ENCODE measurements around the gene ATF6B.
A peak's percentile ranks its signal among the peaks of the same experiment; 100 is the strongest.

Gene ATF6B

DNA sequence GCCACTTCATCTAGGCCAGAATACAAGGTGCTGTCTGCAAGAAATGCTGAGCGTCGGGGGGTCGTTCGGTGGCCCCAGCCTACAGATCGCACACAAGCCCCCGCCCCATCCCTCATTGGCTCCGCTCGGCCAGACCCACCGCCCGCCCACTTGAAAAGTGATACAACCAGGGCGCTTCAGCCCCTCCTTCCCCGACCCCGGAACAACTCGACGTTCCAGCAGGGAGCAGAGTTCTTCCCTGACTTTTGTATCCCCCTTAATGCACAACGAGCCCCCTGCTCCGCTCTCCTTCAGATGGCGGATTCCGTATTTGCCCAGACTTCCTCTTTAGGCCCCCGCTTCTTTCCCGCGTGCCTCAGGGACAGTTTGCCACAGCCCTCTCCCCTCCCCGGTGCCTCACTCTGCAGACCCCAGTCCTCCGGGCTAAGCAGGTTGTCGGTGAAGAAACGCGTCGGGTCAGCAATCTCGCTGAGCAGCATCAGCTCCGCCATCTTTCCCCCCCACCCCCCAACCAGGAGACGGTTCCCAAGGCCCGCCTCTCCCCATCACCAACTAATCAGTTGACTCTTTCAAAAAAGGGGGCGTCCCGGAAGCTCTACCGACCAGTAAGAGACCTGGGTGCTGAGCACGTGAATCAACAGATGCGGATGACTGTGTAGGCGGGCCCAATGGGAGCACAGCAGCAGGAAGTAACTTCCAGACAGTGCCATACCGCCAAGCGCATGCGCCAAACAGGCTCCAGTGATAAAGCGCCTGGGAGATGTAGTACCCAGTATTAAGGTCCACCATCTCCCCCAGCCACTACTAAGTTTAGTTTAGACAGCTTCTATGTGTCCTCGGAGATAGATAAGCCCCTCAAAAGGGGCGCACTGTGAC is at the start of gene ATF6B:
Gene ATF6B, minus strand, starts transcription at position 530 of the 876 bp plus-strand sequence. Its CDS starts 39 bp downstream, at position 491.
- peak; percentile 93 to 95 for DNase-seq

DNA sequence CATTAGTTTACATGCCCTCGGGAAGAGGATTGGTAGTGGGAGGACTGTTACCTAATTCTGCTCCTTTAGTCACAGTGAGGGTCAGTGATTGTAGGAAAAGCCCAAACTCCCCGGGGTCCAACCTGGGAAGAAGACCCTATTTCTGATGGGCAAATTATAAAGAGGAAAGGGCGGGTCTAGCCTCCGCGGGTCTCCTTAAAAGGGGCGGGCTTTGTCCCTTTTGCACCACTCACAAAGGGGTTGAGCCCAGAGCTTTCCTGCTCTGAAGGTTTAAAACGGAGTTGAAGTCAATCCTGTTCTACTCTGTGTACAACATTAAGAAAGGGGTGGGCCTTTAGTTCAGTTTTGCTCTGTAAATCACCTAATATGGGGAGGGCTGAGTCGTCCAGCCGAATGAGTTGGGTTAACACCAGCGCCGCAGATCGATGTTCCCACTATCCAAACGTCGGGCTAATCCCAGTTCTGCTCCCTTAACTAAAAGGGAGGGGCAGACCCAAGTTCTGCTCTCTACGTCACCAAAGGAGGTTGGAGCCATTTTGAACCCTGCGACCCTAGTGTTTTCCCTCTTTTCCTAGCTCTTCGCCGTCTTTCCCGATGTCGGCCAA is 49.2 kb upstream of the ATF6B start:
- DNase-seq: no peak

DNA sequence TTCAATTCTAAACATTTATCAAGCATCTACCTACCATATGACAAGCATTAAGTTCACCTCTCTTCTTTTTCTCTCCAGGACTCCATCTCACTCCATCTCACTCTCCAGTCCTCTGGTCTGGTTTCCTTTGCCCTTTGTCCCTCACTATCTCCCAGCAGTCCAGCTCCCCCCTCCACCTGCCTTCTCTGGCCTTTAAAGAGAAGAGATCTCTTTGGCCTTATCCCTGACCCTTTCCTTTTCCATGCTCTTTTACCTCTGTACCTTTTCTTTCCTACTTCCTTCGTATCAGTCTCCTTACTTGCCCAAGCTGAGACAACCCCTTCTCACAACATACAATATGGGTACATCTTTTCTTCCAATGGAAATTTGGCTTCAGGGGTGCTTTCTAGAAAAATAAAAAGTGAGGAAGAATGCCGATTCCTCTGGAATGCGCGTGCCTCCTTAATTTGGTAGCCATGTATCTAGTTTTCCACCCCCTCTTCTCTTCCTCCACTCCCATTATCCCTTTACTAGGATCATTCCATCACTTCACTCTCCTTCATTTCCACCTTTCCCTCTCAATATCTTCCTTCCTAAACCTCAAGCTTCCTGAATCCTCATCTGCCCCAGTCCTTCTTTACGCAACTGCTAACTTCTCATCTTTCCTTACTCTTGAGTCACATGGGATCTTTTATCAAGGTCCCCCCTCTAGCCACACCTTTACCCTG is 48.6 kb upstream of the ATF6B start:
- DNase-seq: no peak

DNA sequence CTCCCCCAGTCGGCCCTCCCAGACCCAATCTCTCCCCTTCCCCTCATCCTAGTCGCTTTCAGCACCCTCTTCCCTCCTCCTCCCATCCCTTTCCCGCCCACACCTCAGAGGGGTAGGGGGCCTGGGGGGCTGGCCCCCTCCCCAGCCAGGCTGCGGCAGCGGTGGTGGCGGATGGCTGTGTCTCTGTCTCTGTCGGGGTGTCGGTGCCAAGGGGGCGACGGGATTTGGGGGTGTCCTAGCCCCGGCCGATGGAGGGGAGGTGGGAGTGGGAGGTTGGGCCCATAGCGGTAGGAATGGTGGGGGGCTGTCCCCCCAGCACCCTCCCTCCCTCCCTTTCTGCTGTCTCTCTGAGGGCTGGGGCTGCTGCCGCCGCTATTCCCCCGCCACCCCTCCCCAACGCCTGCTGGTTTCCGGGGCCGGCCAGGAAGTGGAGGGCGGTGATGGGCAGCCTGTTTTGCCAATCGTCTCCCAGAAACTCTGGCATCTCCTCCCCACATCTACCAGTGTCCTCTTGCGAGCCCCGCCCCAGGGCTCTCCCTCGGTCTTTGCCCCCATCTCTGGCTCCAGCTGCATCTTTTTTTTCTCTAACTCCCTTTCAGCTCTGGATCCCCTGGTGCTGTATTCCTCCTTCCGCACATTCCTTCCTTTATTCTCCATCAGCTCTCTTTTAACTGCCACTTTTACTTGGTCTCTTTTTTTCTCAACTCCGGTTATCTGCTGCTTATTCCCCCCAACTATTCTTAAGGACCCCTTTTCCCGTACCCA is 47.8 kb upstream of the ATF6B start, which contains the start of gene AGPAT1:
Gene AGPAT1, minus strand, starts transcription at position 374 of the 765 bp plus-strand sequence. CDS start 4,588 bp downstream, outside the sequence.
- peak; percentile 98 for DNase-seq

DNA sequence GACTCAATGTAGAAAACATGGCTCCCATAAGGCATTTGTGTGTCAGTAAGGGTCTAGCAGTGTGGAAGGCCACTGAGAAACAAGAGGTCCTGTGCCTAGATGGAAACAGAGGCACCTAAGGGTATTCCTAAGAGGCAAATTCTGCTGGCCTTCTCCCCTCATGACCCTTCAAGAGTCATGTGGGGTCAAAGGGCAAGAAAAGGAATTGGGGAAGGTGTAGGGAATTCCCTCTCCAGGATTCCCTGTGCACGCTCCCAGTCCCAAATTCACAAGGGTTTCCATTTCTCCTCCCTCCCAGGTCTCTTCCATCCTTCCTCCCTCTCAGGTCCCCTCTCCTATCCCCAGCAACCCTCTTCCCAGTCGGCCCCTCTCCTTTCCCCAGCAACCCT is 47.3 kb upstream of the ATF6B start:
- DNase-seq: no peak

DNA sequence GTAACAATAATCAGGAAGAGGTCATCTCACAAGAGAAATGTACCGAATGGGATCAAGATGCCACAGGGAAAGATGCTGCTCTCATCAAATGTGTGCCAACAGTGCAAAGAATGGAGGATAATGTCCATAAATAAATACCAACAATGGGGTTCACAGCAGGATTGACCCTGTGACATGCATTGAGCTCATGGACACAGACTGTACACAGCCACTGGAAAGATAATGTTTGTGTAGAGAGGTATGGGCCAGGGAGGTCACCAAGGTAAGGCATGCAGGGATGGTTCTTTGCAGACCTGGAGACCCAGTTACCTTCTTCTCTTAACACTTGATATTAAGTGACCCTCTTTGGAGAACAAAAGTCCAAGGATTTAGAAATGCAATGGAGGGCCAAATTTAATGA is 46.4 kb upstream of the ATF6B start:
- no peak for DNase-seq

DNA sequence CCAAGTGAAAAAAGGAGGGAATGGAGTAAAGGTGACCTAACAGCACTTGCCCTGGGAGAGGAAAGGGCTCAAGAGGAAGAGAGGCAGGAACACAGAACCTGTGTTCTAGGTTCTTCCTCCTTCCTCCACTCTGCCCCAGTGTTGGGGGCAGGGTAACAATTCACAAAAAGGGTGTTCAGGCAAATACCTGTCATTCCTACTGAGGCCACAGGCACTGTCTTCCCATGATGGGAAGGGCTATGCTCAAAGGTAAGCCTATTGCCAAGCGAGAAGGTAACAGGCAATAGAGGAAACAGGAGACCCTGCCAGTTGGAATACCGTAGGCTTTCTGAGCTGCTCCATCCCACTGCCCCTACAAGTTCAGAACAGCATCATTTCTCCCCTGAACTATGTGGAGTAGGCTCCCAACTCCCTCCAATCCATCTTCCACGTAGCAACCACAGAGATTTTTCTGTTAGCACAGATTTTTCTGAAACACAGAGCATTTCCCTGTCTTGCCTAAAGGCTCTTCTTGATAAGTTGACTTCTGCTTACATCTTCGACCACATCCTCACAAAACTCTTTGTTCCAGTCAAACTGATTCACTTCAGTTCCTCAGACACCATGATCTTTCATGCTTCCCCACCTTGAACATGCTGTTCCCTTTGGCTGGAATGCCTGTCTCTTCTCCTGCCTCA is 45.1 kb upstream of the ATF6B start:
- DNase-seq: no peak

DNA sequence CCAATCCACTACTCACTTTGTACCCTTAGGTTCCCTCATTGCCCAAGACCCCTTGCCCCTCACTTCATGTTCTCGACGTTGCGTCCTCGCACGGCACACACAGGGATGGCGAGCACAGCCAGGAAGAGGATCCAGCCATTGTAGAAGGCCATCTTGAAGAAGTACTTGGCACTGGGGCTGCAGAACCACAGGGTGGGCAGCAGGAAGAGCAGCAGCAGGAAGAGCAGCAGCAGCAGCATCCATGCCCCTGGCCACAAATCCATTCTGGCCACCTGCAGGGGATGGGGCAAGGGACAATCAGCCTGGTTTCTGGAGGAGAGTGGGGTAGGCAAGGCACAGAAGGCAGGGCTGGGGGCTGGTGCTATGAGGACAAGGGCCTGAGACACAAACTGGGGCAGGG is 43.2 kb upstream of the ATF6B start:
- DNase-seq: no peak

DNA sequence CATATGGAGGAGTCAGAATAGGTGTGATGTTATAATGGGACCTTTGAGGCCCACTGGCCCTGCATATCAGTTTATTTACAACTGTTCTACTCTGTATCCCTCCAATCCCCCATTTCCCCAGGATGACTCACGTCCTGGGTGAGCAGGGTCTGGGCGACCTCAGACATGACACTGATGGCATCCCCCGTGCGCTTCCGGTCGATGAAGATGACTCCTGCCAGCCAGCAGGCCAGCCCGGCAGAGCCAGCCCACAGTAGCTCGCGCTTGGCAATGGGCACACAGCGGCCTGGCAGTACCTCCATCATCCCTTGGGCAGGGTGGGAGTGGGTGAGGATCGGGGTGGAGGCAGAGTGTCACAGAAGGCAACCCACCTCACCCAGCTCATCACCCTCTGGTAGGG is 42.2 kb upstream of the ATF6B start:
- DNase-seq: no peak

DNA sequence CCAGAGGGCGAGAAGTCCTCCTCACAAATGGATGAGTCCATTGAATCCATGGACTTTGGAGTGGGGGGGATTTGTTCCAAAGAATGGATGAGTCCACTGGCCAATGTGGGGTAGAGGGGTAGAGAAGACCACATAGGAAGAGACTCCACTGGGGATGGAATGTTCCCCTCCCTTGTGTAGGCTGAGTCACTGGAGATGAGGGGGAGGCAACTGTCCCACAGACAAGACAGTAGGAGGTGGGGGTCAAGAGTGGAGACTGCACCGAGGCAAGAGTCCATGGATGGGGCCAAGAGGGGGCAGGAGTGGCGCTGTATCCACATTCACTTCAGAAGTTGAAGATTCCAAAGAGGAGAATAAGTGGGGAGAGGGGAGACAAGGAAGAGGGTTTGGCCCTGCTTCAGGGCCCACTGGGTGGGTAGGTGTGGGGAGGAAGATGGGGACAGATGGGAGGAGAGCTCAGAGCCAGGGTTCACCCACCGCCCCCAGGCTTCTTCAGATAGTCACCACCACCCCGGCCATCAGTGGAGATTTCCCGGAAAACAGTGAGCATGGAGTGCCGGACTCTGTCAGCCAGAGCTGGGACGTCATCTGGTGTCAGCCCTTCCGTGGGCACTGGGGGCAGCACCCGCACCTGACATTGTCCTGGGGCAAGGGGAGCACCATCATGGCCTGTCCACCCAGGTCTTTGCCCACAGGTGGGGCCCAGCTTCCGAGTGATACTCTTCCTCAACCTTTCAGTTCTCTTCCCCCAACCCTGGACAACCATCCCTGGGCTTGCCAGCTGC is 41.0 kb upstream of the ATF6B start:
- DNase-seq: no peak

DNA sequence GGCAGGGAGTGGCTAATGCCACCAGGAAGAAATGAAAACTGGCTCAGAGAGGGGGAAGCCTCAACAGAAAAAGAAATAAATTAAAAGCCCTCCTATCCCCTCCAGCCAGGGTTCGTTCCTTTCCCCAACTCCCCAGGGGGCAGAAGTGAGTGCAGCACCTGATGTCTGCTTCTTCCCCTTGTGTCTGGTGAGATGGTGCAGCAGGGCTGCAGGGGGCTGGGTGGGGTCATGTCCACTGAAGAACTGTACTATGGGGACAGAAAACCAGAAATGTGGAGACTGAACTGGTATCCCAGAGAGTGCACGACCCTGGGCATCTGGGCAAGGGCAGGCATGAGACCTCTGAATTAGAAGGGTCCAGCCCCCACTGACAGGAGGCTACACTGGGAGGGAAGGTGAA is 40.3 kb upstream of the ATF6B start:
- DNase-seq: no peak

DNA sequence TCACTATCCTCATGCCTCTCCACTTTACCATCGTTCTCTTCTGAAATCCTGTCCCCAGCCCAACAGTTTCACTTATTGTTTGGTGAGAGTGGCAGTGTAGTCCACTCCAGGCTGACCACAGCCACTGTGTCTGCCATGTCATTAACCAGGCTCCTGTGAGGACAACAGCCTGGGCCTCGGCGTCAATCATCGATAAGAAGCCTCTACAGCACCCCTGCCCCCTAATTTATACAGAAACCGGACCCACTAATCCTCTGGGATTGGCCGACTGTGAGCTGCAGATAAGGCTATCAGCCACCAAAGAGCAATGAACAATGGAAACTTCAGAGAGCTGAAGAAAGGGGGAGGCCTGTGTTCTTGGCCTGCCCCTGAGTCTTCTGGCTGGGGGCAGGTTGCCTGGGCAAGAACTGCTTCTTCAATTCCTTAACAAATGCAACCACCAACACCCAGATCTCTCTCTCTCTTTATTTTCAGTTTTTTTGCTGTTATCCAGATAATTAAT is 39.8 kb upstream of the ATF6B start:
- no peak for DNase-seq

DNA sequence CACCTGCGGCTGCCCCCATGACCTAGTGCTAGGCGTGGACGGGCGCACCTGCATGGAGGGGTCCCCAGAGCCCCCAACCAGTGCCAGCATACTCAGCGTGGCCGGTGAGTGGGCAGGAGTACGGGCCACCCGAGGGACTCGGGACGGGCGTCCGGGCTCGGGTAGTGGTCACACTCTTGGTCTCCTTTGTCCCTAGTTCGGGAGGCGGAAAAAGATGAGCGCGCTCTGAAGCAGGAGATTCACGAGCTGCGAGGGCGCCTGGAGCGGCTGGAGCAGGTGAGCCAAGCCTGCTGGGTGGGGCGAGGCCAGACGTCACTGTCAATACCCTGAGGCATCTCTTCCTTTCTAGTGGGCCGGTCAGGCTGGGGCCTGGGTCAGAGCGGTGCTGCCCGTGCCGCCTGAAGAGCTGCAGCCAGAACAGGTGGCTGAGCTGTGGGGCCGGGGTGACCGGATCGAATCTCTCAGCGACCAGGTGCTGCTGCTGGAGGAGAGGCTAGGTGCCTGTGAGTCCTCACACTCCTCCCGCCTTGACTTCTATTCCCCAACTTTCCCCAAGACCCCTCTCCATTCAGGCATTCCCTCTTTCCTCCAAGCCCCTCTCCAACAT is 39.2 kb upstream of the ATF6B start:
- no peak for DNase-seq

DNA sequence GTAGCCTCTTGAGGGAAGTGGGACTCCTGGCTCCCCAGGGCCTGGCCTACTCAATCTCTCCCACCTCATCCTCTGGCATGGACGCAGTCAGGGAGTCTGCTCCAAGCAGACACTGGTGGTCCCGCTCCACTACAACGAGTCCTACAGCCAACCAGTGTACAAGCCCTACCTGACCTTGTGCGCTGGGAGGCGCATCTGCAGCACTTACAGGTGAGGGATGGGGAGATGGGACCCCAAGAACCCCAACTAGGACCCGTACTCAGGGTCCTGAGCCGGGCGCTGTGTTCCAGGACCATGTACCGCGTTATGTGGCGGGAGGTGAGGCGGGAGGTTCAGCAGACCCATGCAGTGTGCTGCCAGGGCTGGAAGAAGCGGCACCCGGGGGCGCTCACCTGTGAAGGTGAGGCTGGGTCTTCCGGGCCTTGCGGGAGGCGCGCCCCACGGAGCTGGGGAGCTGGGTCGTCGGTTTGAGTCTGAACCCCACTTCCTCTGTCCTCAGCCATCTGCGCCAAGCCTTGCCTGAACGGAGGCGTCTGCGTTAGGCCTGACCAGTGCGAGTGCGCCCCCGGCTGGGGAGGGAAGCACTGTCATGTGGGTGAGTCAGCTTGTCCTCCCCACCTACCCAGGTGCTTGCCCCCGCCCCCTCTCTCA is 38.5 kb upstream of the ATF6B start:
- DNase-seq: no peak

DNA sequence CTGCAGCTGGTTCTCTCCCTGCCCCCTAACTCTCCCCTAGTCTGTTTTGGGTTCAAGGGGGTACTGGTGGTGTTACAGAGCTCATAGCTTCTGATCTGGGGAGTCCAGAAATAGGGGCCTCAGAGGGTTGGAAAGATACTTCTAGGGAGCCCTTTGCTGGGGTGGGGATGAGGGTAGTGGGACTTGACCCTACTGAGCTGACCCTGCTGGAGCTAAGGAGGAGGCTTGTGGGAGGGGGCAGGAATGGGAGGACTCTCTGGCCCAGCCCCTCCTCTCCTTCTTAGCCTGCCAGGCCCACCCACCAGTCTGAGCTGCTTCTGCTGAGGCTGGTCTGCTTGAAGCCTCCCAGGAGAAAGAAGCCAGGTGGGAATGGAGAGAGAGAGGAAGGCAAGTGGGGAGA is 36.2 kb upstream of the ATF6B start, which contains the start of gene EGFL8:
Gene EGFL8, plus strand, starts transcription at position 301 of the 400 bp plus-strand sequence. CDS start 1,571 bp downstream, outside the sequence.
- no peak for DNase-seq

DNA sequence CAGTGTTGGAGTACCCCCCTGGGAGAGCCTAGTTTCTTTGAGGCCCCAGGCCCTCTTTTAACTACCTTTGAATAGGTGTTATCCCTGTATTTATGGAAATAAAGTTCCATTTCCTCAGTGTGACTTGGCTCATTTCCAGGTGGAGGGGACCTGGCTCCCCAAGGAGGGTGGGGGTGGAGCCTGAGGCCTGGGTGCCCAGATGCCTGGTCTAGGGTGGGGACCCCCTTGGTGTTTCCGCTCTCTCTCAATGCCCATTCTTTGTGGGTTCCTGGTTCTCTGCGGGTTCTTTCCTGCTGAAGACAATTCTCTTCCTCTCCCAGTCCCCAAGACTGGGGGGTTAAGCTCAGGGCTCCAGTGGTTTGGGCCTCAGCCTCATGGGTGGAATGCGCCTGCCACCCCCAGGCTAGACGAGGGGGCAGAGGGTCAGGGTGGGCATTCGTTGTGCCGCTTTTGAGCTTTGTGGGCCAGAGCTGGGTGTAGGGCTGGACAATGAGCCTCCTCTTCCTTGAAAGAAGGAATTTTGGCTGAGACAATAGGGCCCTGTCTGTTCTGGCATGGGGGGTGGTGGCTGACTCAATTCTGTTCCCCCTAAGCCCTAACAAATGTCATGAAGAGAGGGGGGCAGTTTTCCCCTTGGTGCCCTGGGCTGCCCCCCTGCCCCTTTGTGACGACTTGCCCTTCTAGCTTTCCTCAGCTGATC is 35.7 kb upstream of the ATF6B start:
- no peak for DNase-seq

DNA sequence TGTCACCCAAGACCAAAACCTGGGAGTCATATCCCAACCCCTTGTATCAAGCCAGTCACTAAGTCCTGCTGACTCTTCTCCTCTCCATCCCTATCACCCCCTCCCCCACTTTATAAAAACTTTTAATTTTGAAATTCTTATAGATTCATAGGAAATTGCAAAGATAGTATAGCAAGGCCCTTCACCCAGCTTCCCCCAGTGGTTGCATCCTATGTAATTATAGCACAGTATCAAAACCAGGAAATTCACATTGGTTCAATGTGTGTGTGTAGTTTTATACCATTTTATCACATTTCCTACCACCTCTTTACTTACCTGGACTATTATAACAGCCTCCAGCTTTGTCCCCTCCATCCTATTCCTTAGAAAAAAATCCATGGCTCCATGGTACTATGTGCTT is 30.0 kb upstream of the ATF6B start:
- no peak for DNase-seq

DNA sequence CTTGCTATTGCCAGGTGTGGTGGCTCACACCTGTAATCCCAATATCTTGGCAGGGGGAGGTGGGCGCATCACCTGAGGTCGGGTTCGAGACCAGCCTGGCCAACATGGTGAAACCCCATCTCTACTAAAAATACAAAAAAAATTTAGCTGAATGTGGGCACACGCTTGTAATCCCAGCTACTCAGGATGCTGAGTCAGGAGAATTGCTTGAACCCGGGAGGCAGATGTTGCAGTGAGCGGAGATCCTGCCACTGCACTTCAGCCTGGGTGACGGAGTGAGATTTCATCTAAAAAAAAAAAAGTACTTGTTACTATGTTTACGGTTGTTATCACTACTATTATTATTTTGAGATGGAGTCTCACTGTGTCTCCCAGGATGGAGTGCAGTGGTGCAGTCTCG is 28.8 kb upstream of the ATF6B start:
- no peak for DNase-seq

DNA sequence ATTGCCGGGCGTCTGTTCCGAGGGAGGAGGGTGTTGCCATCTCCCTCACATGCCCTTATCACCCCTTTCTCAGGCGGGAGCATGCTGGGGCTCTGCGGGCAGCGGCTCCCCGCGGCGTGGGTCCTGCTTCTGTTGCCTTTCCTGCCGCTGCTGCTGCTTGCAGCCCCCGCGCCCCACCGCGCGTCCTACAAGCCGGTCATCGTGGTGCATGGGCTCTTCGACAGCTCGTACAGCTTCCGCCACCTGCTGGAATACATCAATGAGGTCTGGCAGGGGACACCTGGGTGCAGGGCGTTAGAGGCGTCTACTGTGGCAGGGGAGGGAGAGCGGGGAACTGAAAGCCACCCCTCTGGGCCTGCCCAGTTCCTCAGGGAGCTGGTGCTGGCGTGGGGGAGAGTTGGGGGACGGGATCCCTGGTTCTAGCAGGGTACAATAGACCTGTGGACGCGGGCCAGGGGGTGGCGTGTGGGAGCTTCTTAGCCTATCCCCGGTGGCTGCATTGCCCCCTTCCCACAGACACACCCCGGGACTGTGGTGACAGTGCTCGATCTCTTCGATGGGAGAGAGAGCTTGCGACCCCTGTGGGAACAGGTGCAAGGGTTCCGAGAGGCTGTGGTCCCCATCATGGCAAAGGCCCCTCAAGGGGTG is 26.6 kb upstream of the ATF6B start:
- peak; percentile 74 to 77 for DNase-seq
